Measurements from ENCODE around the gene ASIC2. TPM values are rescaled to one million over a fixed set of nuclear protein-coding genes. Genes with fewer than 3 reads are reported as not detected.

ASIC2 gene
- total and polyA plus RNA-seq, 7 donors = 0.01 TPM; not detected in 6

DNA sequence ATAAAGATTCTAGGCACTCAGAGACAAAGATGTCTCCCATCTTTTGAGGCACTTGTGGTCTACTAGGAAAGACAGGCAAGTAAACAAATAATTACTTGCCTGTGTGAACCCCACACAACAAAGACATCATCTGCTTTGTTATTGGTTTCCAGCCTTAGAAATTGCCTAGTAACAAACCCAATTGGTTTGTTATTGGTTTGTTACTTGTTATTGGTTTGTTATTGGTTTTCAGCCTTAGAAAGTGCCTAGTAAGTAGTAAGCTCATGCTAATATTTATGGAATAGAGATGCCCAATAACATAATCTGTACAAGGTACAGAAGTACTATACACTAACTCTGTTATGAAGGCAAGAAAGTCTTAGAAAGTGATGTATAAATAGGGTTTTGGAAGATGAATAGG lies 67.1 kb downstream of the ASIC2 start:
- TF ChIP-seq, protein P1, sequence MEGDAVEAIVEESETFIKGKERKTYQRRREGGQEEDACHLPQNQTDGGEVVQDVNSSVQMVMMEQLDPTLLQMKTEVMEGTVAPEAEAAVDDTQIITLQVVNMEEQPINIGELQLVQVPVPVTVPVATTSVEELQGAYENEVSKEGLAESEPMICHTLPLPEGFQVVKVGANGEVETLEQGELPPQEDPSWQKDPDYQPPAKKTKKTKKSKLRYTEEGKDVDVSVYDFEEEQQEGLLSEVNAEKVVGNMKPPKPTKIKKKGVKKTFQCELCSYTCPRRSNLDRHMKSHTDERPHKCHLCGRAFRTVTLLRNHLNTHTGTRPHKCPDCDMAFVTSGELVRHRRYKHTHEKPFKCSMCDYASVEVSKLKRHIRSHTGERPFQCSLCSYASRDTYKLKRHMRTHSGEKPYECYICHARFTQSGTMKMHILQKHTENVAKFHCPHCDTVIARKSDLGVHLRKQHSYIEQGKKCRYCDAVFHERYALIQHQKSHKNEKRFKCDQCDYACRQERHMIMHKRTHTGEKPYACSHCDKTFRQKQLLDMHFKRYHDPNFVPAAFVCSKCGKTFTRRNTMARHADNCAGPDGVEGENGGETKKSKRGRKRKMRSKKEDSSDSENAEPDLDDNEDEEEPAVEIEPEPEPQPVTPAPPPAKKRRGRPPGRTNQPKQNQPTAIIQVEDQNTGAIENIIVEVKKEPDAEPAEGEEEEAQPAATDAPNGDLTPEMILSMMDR (IDR thresholded peaks at IDR 0.05) = no peak
- no peaks in the 10 kb centered on the region for H3K36me3 ChIP-seq (ENCODE audit: insufficient read depth in 1 of 2, low read depth in 1 of 2)
- H3K27ac ChIP-seq = no peak overlapping the region
- H3K27me3 ChIP-seq (ENCODE audit: insufficient read depth in 3 of 3, low read length in 2 of 3) = no peaks in the 10 kb centered on the region
- intact Hi-C loops (cut with DNase I) = no loop called here
- ATAC-seq = no peak
- no peak for DNase-seq
- H3K4me3 ChIP-seq = no peak overlapping the region
- H3K4me1 ChIP-seq = no peaks in the 10 kb centered on the region
- H3K9me3 ChIP-seq = no peaks in the 10 kb centered on the region

DNA sequence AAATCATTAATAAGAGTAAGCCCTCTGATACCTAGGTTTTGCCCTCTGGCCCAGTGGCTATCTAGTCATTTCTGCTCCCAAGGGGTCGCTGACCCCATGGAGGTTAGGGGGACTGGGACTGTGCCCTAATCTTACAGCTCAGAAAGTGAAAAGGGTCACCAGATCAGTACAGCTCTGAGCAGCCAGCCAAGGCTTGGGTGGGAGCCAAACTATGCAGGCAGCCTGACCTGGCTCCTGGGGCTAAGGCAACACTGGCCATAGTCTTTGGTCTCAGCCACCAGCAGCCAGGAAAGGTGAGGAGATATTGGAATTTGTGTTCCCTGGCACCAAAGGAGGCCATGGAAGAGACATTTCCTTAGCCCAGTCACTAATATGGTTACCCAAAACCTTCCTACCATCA lies 67.6 kb downstream of the ASIC2 start:
- H3K9me3 ChIP-seq = no peaks in the 10 kb centered on the region
- ATAC-seq = no peak
- no peak overlapping the region for H3K27ac ChIP-seq
- WGBS, 3 donors = 71 to 94% (median 74%) methylated on average over 1 of the region's 1 CpG
- TF ChIP-seq, protein P1 (IDR thresholded peaks at IDR 0.05) = no peak
- DNase-seq = no peak
- intact Hi-C loops (cut with DNase I) = no loop called here
- H3K36me3 ChIP-seq (ENCODE audit: insufficient read depth in 1 of 2, low read depth in 1 of 2) = no peaks in the 10 kb centered on the region
- H3K4me3 ChIP-seq = no peak overlapping the region
- H3K4me1 ChIP-seq = no peaks in the 10 kb centered on the region
- H3K27me3 ChIP-seq (ENCODE audit: insufficient read depth in 3 of 3, low read length in 2 of 3) = peaks cover 0 to 1% (median 0%) of the 10 kb centered on the region in 3 donors

DNA sequence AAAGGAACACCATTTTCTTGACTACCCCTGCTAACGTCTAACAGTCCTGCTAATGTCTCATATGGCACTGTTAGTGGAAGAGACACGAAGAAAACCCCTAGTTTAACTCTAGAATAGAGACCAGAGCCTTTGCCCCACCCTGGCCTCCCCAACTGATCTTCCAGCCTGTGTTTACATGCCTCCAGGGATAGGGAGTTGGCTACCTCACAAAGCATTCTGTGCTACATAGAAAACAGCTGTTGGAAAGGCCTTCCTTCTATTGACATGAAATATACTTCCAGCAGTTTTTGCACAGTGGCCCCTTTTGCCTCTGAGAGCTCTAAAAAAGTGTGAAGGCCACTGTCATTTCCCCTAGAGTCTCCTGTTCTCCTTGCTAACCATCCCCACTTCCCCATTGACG lies 73.1 kb downstream of the ASIC2 start:
- no peak overlapping the region for H3K4me3 ChIP-seq
- H3K27ac ChIP-seq = no peak overlapping the region
- DNase-seq (no peak), ATAC-seq (no peak)
- H3K36me3 ChIP-seq (ENCODE audit: insufficient read depth in 1 of 2, low read depth in 1 of 2) = no peaks in the 10 kb centered on the region
- no peaks in the 10 kb centered on the region for H3K4me1 ChIP-seq
- peaks cover 0 to 5% (median 1%) of the 10 kb centered on the region in 3 donors for H3K27me3 ChIP-seq (ENCODE audit: insufficient read depth in 3 of 3, low read length in 2 of 3)
- intact Hi-C loops (cut with DNase I) = no loop called here
- no peaks in the 10 kb centered on the region for H3K9me3 ChIP-seq
- TF ChIP-seq, protein P1 (IDR thresholded peaks at IDR 0.05) = no peak
- WGBS, 3 donors = 35 to 45% (median 38%) methylated on average over 3 of the region's 3 CpGs

DNA sequence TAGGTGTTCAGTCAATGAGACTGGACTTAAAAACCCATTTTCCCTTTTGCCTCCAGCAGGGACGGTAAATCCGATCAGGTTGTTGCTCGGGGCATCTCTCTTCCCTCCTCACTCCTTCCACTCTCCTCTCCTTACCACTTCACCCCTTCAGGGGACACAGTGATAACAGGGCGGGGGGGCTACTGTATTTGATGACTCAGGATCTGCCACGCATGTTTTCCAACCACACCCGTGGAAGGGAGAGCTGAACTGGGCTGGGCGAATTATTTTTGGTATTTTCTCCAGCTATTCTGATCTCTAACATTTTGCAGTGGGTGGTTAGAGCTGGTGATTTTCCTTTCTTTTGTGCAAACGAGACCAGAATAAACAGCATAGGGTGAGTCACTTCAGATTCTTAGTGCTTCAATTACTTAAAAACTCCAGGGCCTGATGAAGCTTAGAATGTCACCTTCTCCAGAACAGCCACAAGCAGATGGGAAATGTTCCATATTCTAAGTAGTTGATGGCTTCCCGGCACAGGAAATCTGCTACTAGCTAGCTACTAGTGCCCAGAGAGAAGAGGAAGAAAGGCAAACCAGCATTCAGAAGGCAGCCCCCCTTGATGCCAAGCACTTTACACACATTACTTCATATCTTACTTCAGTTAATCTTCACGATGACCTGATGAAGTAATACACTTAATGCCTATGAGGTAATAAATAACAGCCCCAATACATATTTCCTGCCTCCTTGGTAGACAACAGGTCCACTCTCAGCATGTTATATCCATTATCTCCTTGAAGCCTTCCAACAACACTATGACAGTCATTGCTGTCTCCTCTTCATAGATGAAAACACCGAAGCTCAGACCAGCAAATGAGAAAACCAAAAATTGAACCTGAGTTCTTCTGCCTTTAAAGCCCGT lies 74.1 kb downstream of the ASIC2 start:
- DNase-seq (no peak), ATAC-seq (no peak)
- H3K9me3 ChIP-seq = no peaks in the 10 kb centered on the region
- H3K36me3 ChIP-seq (ENCODE audit: insufficient read depth in 1 of 2, low read depth in 1 of 2) = no peaks in the 10 kb centered on the region
- WGBS, 3 donors = 58 to 60% (median 59%) methylated on average over 12 of the region's 12 CpGs
- peaks cover 0 to 5% (median 1%) of the 10 kb centered on the region in 3 donors for H3K27me3 ChIP-seq (ENCODE audit: insufficient read depth in 3 of 3, low read length in 2 of 3)
- no peak overlapping the region for H3K27ac ChIP-seq
- intact Hi-C loops (cut with DNase I) = no loop called here
- H3K4me3 ChIP-seq = no peak overlapping the region
- H3K4me1 ChIP-seq = no peaks in the 10 kb centered on the region
- TF ChIP-seq, protein P1 (IDR thresholded peaks at IDR 0.05) = no peak
